Measurements from ENCODE around the gene IFNA13. TPM values are rescaled to one million over a fixed set of nuclear protein-coding genes. Genes with fewer than 3 reads are reported as not detected.

IFNA13 gene
- total and polyA plus RNA-seq, 12 donors = not detected

GRCh38 chr9:21395778-21396717 is 28.2 kb upstream of the IFNA13 start:
- H3K9me3 ChIP-seq = no peaks in the 10 kb centered on the region
- WGBS, 2 donors = 6 to 7% methylated on average over 40 of the region's 40 CpGs
- intact Hi-C loops (cut with DNase I) = loop anchor here in 8 of 10 donors (2.0 to 5.0 kb wide), 4 partner anchors 69 to 77 kb away; no protein-coding TSS in a partner anchor
- peaks cover 0 to 98% (median 79%) of the 10 kb centered on the region in 7 donors for H3K27me3 ChIP-seq
- H3K27ac ChIP-seq = no peak overlapping the region
- peak; percentile 43 to 81 (median 71) for ATAC-seq
- H3K36me3 ChIP-seq = no peaks in the 10 kb centered on the region
- peaks cover 0 to 11% (median 5%) of the 10 kb centered on the region in 9 donors for H3K4me1 ChIP-seq
- H3K4me3 ChIP-seq = peak overlapping the region in 9 of 10 donors; percentile 33 to 62 (median 55)
- DNase-seq = peak; percentile 29 to 57
- TF ChIP-seq CTCF (IDR thresholded peaks at IDR 0.05) = peak; percentile 40 to 90 (median 81)

- H3K36me3 ChIP-seq = no peaks in the 10 kb centered on the region
- intact Hi-C loops (cut with DNase I) = loop anchor here in 3 of 10 donors (5.0 kb wide), 2 partner anchors 60 to 65 kb away; no protein-coding TSS in a partner anchor
- DNase-seq (no peak), ATAC-seq (no peak)
- H3K4me3 ChIP-seq = no peak overlapping the region
- 74 to 78% methylated on average over 6 of the region's 6 CpGs for WGBS, 2 donors
- peaks cover 0 to 100% (median 92%) of the 10 kb centered on the region in 7 donors for H3K27me3 ChIP-seq
- no peaks in the 10 kb centered on the region for H3K9me3 ChIP-seq
- no peak overlapping the region for H3K27ac ChIP-seq
- TF ChIP-seq CTCF (IDR thresholded peaks at IDR 0.05) = peak in 2 of 9 donors; percentile 0 to 34
- H3K4me1 ChIP-seq = peaks cover 0 to 11% (median 5%) of the 10 kb centered on the region in 9 donors
These were observed 24.4 kb upstream of the IFNA13 start for GRCh38 chr9:21392270-21392669.

GRCh38 chr9:21385131-21385670 is 17.3 kb upstream of the IFNA13 start, which contains the start of gene IFNA2:
Gene IFNA2, minus strand, starts transcription at chr9:21385398. Its CDS starts 69 bp downstream, at chr9:21385329.
- H3K4me1 ChIP-seq = peaks cover 0 to 19% (median 0%) of the 10 kb centered on the region in 9 donors
- no peaks in the 10 kb centered on the region for H3K36me3 ChIP-seq
- no peak within 1 kb of the TSS for H3K4me3 ChIP-seq
- H3K9me3 ChIP-seq = no peaks in the 10 kb centered on the region
- H3K27me3 ChIP-seq = peaks cover 4 to 98% (median 63%) of the 10 kb centered on the region in 7 donors
- no peak for ATAC-seq
- no peak for TF ChIP-seq CTCF (IDR thresholded peaks at IDR 0.05)
- intact Hi-C loops (cut with DNase I) = no loop called here
- WGBS, 2 donors = 55 to 65% methylated on average over 1 of the region's 1 CpG
- H3K27ac ChIP-seq = no peak within 1 kb of the TSS
- no peak for DNase-seq

GRCh38 chr9:21383627-21384026 is 15.8 kb upstream of the IFNA13 start:
- H3K27ac ChIP-seq = no peak overlapping the region
- no peak overlapping the region for H3K4me3 ChIP-seq
- TF ChIP-seq CTCF (IDR thresholded peaks at IDR 0.05) = no peak
- no peaks in the 10 kb centered on the region for H3K9me3 ChIP-seq
- H3K27me3 ChIP-seq = peaks cover 4 to 96% (median 56%) of the 10 kb centered on the region in 7 donors
- intact Hi-C loops (cut with DNase I) = no loop called here
- ATAC-seq (no peak), DNase-seq (no peak)
- 61 to 66% methylated on average over 4 of the region's 4 CpGs for WGBS, 2 donors
- no peaks in the 10 kb centered on the region for H3K36me3 ChIP-seq
- peaks cover 0 to 19% (median 0%) of the 10 kb centered on the region in 9 donors for H3K4me1 ChIP-seq

Measured in heart right ventricle (tissue), 16 donors.